NCI-H1694 treated with DMSO at 0.1 percent for 48 hours (cell line): ENCODE measurements around the gene RCOR2.

Source experiments
- DNase-seq: peaks from one replicate; lab custom pipeline; 2025; lab: John Stamatoyannopoulos, UW

RCOR2 gene

DNA sequence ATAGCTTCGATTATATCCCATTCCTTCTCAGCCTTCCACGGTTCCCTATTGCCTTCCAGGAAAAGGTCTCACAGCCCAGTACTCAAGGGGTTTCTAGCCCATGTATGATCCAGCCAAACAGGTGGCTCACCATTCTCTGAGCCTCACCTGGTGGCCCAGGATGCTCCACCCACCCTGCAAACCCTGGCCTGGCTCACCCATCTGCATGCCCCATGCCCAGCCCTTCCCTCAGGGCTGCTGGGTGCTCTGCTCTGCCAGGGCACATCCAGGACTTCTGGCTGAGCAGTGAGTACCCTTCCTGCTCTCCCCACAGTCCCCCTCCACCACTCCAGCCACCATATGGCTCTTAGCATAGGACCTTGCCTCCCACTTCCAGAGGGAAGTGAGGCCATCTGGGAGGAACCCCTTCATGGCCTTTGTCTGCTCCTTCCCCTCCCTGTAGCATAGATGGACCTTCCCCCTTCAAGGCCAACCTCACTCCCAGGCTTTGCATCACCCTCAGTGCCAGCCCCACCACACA is 5.8 kb upstream of the RCOR2 start:
- no peak for DNase-seq

DNA sequence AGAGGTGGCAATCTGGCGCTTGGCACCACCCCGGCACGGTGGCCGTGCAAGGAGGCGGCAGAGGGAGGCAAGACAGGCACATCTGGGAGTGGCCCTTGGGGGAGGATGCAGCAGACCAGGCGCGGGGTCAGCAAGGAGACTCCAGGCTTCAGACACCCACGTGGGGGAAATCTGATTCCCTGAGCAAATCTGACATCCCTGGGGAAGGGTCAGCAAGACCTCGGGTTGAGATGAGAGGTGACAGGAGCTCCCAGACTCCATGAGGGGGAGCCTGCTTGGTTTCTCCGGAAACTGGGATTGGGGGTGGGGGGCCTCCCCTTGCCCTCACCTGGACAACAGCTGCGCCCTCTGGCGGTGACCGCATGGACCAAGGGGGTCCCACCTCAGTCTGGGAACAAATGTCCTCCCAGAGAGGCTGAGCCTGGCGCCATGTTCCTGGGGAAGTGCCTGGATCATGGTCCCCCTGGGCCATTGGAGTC is 4.0 kb upstream of the RCOR2 start:
- no peak for DNase-seq

DNA sequence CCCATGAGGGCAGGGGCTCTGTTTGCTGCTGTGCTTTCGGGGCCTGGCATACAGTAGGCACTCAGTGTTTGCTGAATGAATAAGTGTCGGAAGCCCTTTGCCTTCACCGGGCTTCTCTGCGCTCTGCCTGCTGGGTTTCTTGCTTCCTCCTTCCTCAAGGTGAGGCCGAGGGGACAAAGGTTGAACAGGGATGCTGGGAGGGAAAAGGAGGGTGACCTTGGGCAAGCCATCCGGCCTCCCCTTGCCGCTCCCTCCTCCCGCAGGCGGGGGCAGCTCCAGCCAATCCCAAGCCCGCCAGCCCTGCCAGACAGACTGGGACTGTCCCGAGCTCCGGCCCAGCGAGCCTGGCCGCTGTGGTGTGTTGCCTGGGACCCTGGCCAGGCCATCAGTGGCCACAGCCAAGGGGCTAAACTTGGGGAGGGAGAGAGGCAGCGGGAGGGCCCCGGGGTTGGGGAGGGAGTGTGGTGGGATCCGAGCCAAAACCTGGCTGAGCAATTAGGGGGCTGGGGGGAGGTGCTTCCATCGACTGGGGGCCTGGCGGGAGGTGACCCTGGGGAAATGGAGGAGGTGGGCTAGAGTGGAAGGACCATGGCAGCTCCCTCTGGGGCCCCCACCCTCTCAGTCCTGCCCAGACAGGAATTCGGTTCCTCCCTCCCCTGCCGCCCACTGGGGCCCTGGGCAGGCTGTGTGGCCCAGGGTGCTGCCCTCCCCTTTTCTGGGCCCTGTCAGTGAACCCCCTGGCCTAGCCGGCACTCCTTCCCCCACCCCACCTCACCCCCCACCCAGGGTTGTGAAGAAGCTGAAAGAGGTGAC is 3.4 kb upstream of the RCOR2 start:
- DNase-seq, result no peak

DNA sequence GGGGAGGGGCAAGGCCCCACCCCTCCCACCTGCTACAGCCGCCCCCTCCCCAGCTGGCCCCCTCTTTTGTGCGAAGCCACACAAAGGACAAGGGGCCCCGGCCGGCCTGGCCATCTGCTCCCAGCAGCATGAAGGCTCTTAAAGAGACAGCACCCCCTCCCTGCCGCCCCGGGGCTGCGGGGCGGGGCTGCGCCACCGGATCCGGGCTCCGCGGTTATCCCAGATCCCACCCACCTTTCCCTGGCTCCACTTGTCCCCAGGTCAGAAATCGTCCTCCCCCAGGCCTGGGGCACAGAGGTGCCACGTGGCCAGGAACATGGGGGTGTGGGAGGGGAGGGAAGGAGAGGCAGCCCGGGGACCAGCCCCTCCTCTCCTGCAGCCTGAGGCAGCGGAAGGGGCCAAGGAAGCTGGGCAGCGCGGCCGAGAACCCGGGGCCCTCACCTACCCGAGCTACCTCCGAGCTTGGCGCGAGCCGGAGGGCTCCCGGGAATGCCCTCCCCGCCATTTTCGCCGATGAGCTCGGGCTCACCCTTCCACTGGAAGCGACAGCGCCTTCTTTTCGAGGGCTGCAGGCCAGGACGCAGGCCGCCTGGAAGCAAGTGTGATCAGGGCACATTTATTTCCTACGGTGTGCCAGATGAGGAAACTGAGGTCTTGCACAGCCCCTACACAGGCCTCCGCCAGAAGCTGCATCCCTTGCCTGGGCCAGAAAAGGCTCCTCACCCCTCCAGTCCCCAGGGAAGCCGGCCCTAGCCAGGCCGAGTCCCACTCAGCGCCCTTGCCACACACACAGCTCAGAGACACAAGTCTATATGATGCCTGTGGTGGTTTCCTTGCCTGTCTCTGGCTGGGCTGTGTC is 2.5 kb upstream of the RCOR2 start:
- no peak for DNase-seq

DNA sequence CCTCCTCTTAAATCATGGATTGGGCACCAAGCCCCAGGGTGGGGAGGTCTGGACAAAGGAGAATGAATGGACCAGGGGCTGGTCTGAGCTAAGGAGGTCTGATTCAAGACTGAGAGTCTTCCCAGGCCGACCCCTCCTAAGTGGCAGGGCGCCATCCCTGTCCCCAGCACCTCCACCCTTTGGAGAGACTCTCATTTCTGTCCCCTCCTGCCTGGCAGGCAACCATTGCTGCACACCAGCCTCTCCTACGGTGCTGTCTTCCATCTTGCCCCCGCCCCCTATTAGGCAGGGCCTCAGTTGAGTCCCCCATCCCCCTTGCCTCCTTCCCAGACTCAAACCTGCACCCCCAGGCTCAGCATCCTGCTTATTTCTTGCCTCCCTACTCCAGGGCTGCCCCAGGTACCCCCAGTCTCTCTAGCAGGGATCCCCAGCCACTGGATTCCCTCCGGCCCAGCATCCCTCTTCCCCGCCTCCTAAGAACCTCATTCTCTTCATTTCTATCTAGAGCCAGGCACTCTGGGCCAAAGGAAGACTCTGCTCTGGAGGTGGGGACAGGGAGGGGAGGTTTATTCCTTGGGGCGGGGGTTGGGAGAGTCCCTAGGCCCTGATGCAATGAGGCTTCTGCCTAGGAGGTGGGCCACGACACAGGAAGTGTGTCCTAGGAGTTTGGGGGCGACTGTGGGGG is 1.7 kb upstream of the RCOR2 start:
- DNase-seq, result no peak

DNA sequence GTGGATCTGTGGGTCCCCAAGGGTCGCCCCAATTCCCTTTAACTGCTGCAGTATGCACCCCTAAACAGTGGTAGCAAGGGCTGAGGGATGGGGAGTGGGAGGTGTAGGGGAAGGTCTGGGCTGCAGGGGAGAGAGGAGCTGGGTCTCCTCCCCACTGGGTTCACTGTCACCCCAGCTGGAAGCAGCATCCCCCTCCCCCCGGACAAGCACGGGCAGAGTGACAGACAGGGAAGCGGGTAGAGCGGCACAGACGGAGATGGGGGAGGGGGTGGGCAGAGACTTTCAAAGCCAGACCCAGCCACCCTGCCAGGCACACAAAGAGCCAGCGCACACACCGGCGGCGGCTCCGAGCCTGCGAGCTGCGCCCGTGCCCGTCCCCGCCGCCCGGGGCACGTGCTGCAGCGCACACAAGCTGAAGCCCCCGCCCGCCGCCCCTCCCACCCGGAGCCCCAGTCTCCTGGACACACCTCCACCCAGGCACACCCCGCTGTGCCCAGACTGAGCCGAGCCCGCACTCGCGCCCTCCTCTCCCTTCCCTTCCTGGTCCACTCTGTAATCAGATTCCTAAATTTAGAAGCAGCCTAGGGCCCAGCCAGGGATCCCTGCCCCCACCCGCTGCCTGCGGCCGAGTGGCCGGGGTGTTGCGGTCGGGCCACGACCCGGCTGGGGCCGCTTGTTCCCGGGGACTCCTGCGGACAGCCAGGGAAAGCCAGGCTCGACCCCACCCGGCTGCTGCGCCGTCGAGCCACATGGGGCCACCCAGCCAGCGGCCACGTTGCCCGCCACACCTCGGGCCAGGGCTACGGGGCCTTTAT is 935 bp upstream of the RCOR2 start:
- peak; percentile 83 for DNase-seq

DNA sequence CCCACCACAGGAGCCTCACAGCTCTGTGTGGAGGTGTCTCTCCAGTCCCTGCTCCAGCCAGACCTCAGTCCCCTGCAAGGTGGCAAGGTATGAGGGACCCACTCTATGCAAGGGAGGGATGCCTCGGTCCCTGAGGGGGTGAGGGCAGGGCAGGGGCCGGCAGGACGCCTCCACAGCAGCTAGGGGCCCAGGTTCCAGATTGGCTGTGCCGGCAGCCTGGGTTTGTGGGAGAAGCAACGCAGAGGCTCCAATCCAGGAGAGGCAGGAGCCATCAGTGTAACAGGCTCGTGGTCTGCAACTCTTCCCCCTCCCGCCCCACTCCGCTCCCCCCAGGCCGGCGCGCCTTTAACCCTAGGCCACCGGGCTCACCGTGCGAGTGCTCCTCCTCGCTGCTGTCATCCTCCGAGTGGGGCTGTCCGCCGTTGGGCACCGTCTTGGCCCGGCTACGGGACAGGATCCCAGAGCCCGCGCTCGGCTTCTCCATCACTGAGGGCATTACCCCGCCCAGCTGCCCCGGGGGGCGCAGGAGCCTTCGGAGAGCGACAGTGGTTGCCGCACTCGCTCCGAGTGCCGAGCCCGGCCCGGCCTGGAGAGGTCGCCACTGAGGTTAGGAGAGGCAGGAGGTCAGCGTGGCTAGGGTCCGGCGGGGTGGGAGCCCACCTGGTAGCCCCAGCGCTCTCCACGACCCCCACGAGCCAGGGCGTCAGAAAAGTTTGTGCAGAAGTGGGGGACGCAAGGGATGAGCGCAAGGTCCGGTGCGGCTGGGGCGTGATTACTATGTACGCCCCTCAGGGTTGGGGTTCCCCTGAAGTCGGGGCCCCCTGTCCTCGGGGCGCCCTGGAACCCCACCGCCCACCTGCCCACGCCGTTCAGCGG is 765 bp downstream of the RCOR2 start:
- peak; percentile 22 for DNase-seq

DNA sequence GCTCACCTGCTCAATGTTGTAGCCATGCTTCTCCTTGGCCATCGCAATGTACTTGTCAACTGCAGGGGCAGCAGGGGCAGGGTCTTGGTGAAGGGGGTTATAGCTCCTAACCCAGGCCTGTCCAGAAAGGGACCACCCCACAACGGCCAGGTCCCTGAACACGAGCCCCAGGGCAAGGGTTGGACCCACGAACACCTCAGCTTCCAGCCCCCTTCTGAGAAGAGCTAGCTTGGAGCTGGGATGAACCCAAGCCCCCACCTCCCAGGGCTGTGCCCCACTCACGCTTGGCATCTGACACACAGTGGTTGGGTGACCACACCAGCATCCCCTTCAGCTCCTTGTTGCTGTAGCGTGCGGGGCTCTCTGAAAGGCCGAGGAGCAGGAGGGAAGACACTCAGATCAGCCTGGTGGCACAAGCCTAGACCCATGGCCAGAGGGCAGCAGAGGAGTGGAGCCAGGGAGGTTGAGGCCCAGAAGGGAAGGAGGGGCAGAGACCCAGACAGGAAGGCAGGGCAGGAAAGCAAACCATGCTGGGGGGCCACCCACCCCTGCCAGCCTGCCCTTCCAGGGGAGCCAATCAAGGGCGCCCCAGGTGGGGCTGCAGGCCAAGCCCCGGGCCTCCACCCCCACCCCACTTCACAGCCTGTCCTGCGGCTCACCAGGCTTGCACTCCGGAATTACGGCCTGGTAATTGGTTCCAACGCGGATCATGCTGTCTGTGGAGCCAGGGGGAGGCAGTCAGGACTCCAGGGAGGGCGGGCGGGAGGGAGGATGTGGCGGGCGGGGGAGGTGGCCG is 1.9 kb downstream of the RCOR2 start:
- DNase-seq, result no peak

DNA sequence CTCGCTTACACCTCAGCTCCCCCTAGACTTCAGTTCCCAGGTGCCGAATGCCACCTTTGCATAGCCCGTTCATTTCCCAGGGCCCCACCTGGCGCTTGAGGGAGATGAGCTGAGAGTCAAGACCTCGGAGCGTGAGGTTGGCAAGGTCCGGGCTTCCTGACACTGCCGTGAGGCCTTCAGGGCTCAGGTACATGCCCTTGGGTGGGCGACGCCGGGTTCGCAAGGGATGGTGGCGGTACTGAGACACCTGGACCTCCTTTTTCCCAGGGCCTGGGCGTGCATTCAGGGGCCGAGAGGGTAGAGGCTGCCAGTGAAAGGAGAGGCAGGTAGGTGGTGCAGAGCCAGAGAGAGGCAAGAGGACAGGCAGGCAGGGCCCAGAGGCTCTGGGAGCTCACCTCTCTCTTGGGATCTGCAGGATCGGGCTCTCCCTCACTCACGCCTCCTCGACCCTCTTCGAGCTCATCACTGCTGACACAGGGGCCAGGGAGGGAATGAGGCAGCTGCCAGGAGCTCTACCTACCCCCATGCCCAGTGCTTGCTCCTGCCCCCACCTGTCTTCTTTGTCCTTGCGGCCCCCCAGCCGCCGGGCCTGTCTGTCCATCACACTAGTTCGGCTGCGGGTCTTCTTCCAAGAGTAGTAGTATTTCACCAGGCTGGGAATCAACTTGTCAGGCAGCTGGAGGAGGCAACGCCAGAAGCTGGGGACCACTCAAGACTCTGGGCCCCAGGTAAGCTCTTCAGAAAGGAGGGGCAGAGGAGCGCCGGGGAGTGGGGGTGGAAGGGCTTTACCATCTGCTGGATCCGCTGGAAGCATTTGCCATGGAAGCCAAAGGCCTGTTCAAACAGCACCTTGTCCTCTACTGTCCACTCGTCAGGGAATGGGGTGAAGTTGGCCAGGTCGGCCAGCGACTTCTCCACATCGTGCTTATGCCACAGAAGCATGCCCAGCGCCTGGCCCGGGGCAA is 2.8 kb downstream of the RCOR2 start:
- no peak for DNase-seq

DNA sequence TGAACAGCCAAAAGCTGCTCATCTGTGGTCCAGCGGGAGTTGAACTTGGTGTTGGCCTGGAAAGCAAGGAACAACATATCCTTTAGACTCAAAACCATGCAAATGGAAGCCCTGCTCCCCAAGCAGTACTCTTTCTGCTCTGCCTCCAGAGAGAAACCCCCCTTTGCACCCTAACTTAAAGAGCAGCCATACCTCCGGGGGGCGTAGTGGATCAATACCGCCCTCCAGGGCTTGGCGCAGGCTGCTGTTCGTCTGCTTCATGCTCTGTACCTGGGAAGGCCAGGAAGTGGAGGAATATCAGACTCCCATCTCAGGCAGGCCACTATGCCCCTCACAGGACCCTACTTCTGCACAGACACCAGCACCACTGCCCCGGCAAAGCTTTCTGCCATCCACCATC is 4.3 kb downstream of the RCOR2 start:
- DNase-seq, result no peak

DNA sequence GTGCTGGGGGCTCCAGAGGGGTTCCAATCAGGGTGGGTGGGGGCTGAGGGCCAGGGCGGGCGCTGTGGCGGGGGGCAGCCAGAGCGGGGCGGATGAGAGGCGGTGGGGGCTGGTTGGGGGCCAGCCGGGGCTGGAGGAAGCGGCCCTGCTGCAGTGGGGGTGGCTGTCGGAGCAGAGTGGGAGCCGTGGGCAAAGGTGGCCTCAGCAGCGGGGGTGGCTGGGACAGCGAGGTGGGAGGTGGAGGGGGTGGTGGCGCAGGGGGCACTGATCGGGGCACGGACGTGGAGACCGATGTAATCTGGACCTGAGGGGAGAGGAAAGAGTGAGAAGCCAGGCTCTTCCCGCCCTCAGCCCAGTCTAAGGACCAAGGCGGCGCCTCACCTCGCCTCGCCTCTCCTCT is 5.1 kb downstream of the RCOR2 start:
- DNase-seq, result no peak

DNA sequence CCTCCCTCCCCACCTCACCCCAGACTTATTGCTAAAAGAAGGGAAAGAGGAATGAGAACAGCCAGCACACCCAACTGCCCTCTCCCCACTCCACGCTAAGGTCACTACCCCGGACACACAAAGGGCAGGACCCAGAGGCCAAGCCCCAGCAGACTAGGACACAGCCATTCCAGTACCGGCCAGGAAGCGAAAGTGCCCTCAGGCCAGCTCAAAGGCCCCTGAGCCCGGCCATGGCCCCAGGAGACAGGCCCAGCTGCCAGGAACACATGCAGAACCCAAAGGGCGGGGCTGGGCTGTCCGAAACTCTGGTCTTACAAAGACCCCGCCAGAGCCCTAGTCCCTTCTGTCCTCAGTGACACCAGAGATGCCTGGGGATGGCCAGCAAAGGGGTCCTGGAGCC is 5.5 kb downstream of the RCOR2 start:
- DNase-seq, result no peak

DNA sequence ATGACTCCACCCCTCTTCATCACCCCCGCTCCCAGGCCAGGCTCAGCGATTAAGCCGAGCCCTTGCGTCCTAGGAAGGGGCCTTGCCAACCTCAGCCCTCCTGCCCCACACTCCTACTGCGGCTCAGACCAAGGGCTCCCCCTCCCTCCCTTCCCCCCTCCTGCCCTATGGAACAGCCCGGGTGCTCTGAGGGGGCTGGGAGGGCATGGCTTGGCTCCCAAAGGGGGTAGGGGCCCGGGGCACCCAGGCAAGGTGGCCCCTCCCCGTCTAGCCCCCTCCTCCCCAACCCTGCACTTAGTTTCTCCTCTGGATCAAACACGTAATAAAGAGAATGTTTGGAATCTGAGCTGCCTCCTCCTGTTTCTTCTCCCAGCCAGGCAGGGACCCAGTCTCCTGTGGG is 6.3 kb downstream of the RCOR2 start:
- DNase-seq, result no peak

DNA sequence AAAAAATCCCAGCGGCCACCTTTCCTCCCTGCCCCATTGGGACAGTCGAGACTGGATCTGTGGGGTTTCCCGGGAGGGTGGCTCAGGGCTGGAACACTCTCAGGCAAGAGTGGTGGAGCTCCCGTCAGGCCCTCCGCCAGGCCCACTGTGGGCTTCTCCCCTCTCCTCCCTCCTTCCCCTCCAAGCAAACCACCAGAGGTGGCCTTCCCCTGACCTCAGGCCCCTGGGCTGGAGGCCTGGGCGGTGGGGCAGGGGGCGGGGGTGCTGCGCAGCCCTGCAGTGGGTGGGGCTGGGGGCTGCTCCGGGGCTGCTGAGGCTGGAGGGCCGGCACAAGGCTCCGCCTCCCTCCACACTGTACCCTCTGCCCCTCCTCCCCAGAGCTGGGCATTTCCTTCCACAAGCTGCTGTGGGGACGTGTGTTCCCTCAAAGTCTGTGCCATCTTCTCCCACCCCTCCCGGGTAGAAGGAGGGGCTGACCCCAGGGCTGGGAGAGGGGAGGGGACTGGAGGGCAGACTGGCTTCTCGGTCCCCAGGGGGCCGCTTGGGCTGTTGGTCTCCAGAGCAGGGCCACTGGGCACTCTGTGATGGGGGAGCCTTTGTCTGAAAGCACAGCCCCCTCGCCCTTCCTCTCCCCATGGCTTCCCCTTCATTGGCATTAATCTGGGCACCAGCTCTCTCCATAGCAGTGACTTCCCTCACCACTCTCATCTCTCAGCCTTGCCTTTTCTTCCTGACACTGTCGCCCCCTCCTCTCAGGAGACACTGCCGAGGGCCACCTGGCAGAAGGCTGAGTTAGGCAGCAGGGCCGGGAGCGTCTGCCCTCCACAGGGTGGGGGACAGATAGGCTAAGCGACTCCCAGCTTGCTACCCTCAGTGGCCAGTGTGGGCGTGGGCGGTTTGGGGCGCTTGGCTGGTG is 7.1 kb downstream of the RCOR2 start:
- DNase-seq, result no peak

DNA sequence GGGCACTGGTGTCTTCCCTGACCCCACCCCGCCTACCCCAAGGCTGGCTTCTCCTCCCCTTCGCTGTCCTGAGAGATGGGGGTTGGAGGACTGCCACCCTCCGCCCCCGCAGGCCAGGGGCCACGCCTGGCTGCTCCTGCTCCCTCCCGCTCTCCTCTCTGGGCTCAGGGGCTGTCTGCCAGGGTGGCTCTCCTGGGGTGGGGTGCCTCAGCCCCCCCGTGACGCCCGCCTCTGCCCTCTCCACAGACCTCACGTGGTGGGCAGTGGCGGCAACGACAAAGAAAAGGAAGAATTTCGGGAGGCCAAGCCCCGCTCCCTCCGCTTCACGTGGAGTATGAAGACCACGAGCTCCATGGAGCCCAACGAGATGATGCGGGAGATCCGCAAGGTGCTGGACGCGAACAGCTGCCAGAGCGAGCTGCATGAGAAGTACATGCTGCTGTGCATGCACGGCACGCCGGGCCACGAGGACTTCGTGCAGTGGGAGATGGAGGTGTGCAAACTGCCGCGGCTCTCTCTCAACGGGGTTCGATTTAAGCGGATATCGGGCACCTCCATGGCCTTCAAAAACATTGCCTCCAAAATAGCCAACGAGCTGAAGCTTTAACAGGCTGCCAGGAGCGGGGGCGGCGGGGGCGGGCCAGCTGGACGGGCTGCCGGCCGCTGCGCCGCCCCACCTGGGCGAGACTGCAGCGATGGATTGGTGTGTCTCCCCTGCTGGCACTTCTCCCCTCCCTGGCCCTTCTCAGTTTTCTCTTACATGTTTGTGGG is 8.1 kb downstream of the RCOR2 start:
- DNase-seq, result no peak

DNA sequence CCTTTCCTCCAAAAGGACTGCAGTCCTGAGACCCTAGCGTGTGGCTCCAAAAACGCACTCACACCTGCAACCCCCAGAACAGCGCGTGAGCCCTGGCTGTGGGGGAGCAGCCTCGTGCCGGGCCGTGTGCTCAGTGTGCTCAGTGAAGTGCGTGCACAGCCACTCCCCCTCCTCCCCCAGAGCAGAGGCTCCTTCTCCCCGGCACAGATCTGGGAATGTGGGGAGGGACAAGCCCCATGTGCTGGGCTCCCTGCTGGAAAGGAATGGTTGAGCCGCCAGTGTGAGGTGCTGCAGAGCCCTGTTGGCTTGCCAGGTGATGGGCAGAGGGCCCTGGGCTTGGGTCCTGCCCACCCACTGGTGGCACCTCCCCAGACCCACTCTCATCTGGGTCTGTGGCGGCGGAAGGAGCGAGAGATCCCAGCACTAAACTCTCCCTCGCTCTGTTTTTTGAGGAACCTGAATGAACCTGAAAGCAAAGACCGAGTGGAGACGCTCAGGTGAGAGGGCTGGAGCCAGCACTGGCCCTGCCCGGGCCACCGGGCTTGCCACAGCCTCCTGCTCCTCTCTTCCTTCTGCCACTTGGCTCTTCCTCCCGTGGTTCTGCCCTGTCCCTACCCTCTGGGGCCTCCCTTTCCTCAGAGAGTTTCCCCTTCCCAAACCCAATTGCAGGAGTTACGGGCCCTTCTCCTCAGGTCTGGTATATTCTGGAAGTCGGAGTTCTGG is 9.0 kb downstream of the RCOR2 start:
- DNase-seq, result no peak
